ENCODE measurements around the gene SLC35A2.
A peak's percentile ranks its signal among the peaks of the same experiment; 100 is the strongest.
"Not testable (repeated sequence)": the region's sequence is repeated elsewhere in the genome, so short reads cannot be mapped to it uniquely, and the experiment has no call there.

The SLC35A2 gene

GRCh38 chrX:48890296-48890925 lies 21.0 kb downstream of the SLC35A2 start:
- intact Hi-C loops (cut with micrococcal nuclease): no loop called here

GRCh38 chrX:48886586-48886985 lies 24.9 kb downstream of the SLC35A2 start:
- H3K4me3 Mint-ChIP-seq; H3K9me3 Mint-ChIP-seq; H3K36me3 Mint-ChIP-seq (ENCODE audit: low read depth); H3K27me3 Mint-ChIP-seq; H3K27ac Mint-ChIP-seq; intact Hi-C loops (cut with micrococcal nuclease): not testable (repeated sequence)
- peaks cover 11% of the 10 kb centered on the region for H3K4me1 Mint-ChIP-seq (ENCODE audit: low read depth)

More at GRCh38 chrX:48890296-48890925, 21.0 kb downstream of the SLC35A2 start:
- H3K4me3 Mint-ChIP-seq: peak overlapping the region; percentile 79
- H3K27me3 Mint-ChIP-seq: peaks cover 8% of the 10 kb centered on the region
- peaks cover 36% of the 10 kb centered on the region for H3K4me1 Mint-ChIP-seq (ENCODE audit: low read depth)
- H3K9me3 Mint-ChIP-seq: no peaks in the 10 kb centered on the region
- H3K27ac Mint-ChIP-seq: peak overlapping the region; percentile 12
- peaks cover 21% of the 10 kb centered on the region for H3K36me3 Mint-ChIP-seq (ENCODE audit: low read depth)

GRCh38 chrX:48883729-48884128 lies 27.7 kb downstream of the SLC35A2 start:
- Mint-ChIP-seq H3K27ac (no peak overlapping the region), H3K27me3 (peaks cover 3% of the 10 kb centered on the region)

GRCh38 chrX:48876944-48877343 lies 34.5 kb downstream of the SLC35A2 start:
- H3K4me1 Mint-ChIP-seq (ENCODE audit: low read depth); H3K4me3 Mint-ChIP-seq; H3K27ac Mint-ChIP-seq; intact Hi-C loops (cut with micrococcal nuclease); H3K27me3 Mint-ChIP-seq; H3K36me3 Mint-ChIP-seq (ENCODE audit: low read depth); H3K9me3 Mint-ChIP-seq: not testable (repeated sequence)

More at GRCh38 chrX:48883729-48884128, 27.7 kb downstream of the SLC35A2 start:
- intact Hi-C loops (cut with micrococcal nuclease): no loop called here
- H3K9me3 Mint-ChIP-seq: no peaks in the 10 kb centered on the region
- no peaks in the 10 kb centered on the region for H3K4me1 Mint-ChIP-seq (ENCODE audit: low read depth)
- H3K4me3 Mint-ChIP-seq: no peak overlapping the region
- no peaks in the 10 kb centered on the region for H3K36me3 Mint-ChIP-seq (ENCODE audit: low read depth)

- H3K27me3 Mint-ChIP-seq; H3K4me3 Mint-ChIP-seq; H3K9me3 Mint-ChIP-seq; H3K27ac Mint-ChIP-seq; intact Hi-C loops (cut with micrococcal nuclease); H3K36me3 Mint-ChIP-seq (ENCODE audit: low read depth): not testable (repeated sequence)
- H3K4me1 Mint-ChIP-seq (ENCODE audit: low read depth): peaks cover 10% of the 10 kb centered on the region
Observed at GRCh38 chrX:48872017-48872416, 39.4 kb downstream of the SLC35A2 start.

GRCh38 chrX:48864210-48864609 lies 47.2 kb downstream of the SLC35A2 start:
- H3K27ac Mint-ChIP-seq: no peak overlapping the region
- no peaks in the 10 kb centered on the region for H3K27me3 Mint-ChIP-seq
- no peak overlapping the region for H3K4me3 Mint-ChIP-seq
- no peaks in the 10 kb centered on the region for H3K9me3 Mint-ChIP-seq
- peaks cover 19% of the 10 kb centered on the region for H3K4me1 Mint-ChIP-seq (ENCODE audit: low read depth)
- H3K36me3 Mint-ChIP-seq (ENCODE audit: low read depth): no peaks in the 10 kb centered on the region
- intact Hi-C loops (cut with micrococcal nuclease): no loop called here

GRCh38 chrX:48854898-48855297 lies 56.5 kb downstream of the SLC35A2 start:
- Mint-ChIP-seq H3K4me3 (no peak overlapping the region), H3K36me3 (ENCODE audit: low read depth) (no peaks in the 10 kb centered on the region), H3K27me3 (peaks cover 3% of the 10 kb centered on the region), H3K4me1 (ENCODE audit: low read depth) (peaks cover 22% of the 10 kb centered on the region), H3K9me3 (peaks cover 19% of the 10 kb centered on the region), H3K27ac (peak overlapping the region; percentile 8)
- intact Hi-C loops (cut with micrococcal nuclease): no loop called here

- H3K4me3 Mint-ChIP-seq; H3K27me3 Mint-ChIP-seq; intact Hi-C loops (cut with micrococcal nuclease); H3K36me3 Mint-ChIP-seq (ENCODE audit: low read depth): not testable (repeated sequence)
- H3K27ac Mint-ChIP-seq: peak overlapping the region; percentile 8
- peaks cover 22% of the 10 kb centered on the region for H3K4me1 Mint-ChIP-seq (ENCODE audit: low read depth)
- peaks cover 19% of the 10 kb centered on the region for H3K9me3 Mint-ChIP-seq
Observed at GRCh38 chrX:48854121-48854804, 57.2 kb downstream of the SLC35A2 start.

GRCh38 chrX:48853494-48853893 lies 58.0 kb downstream of the SLC35A2 start:
- H3K4me1 Mint-ChIP-seq (ENCODE audit: low read depth): peaks cover 22% of the 10 kb centered on the region
- H3K4me3 Mint-ChIP-seq; H3K36me3 Mint-ChIP-seq (ENCODE audit: low read depth); H3K27me3 Mint-ChIP-seq; intact Hi-C loops (cut with micrococcal nuclease): not testable (repeated sequence)
- H3K9me3 Mint-ChIP-seq: peaks cover 19% of the 10 kb centered on the region
- peak overlapping the region; percentile 56 for H3K27ac Mint-ChIP-seq

Data from dendritic cell treated with granulocyte-macrophage colony-stimulating factor and Interleukin-4, amounts not matched to agents 40 ng/mL and 50 ng/mL, for 4 days (primary cell).